AG09319 (cell line): ENCODE data around the gene TUSC1.
"Not testable (repeated sequence)": the region's sequence is repeated elsewhere in the genome, so short reads cannot be mapped to it uniquely, and the experiment has no call there.

Experiments used
- DNase-seq: peaks from one replicate; pipeline ENCODE4 v3.0.0-alpha.2; 2010; ENCODE audit warnings: low read depth; ENCODE audit errors: extremely low read depth
- TF ChIP-seq, protein P1 (sequence below): IDR thresholded peaks from 2 replicates; pipeline ENCODE4 v1.5.1; 2011; ENCODE audit warnings: low read depth, mild to moderate bottlenecking, inconsistent platforms, low read length, moderate library complexity

The TUSC1 gene

DNA sequence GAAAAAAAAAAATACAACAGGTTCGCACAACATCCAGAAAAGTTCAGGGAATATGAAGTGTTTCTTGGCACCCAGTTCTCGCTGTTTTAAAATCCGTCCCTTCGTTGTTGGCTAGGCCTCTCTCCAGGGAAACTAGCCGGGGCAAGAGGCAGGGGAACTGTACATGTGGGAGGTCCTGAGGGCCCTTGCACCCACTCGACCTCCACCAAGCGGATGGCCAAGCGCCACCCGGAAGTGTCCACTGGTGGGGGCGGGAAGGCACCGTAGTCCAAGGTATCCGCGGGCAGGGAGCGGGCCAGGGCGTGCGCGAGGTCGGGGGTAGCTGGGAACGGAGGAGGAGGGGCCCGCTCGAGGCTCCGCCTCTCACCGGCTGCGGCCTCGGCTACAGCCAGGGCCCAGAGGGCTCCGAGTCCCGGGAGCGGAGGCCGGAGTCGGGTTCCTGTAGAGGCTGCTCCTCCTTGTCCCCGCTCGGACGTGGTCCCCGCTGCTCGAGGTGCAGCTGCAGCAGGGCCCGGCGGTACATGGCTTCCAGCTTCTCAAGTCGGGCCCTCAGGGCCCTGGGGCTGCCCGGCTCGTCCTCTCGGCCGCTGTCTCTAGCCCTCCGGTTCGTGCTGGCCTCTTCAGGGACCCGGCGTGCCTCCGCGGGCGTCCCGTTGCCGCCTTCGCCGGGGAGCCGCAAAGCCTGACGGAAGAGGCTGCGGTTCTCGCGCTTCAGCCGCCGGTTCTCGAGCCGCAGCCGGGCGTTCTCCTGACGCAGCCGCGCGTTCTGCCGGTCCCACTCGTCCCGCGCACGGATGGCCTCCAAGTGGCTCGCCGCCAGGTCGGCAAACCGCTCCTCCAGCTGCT, 720 bp downstream of the TUSC1 start:
- TF ChIP-seq, protein P1, sequence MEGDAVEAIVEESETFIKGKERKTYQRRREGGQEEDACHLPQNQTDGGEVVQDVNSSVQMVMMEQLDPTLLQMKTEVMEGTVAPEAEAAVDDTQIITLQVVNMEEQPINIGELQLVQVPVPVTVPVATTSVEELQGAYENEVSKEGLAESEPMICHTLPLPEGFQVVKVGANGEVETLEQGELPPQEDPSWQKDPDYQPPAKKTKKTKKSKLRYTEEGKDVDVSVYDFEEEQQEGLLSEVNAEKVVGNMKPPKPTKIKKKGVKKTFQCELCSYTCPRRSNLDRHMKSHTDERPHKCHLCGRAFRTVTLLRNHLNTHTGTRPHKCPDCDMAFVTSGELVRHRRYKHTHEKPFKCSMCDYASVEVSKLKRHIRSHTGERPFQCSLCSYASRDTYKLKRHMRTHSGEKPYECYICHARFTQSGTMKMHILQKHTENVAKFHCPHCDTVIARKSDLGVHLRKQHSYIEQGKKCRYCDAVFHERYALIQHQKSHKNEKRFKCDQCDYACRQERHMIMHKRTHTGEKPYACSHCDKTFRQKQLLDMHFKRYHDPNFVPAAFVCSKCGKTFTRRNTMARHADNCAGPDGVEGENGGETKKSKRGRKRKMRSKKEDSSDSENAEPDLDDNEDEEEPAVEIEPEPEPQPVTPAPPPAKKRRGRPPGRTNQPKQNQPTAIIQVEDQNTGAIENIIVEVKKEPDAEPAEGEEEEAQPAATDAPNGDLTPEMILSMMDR, result no peak
- no peak for DNase-seq

DNA sequence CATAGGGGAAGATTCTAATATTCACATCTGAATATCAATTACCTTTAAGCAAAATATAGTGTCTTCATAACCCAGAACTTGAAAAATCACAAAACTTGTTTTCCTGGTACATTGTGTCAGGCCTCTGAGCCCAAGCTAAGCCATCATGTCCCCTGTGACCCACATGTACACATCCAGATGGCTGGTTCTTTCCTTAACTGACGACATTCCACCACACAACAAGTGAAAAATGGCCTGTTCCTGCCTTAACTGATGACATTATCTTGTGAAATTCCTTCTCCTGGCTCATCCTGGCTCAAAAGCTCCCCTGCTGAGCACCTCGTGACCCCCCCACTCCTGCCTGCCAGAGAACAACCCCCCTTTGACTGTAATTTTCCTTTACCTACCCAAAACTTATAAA, 2.4 kb downstream of the TUSC1 start:
- DNase-seq, result not testable (repeated sequence)

DNA sequence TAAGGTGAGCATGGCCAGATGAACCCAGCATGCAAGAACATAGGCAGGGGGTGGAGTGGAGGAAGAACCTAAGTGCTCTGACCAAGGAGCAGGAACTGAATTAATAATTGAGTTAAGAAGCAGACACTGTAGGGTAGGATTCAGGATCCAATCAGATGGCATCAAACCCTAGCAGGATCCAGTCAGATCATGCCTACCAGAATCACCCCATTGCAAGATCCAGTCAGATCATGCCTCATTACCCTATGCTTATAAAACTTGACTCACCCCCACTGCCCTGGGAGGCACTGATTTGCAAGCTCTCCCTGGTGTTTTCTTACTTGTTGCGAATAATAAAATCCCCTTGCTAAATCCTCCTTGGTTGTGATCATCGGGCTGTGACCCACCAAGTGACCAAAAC, 19.7 kb downstream of the TUSC1 start:
- no peak for DNase-seq

GRCh38 chr9:25654417-25654816, 23.8 kb downstream of the TUSC1 start:
- DNase-seq, result no peak
- TF ChIP-seq, protein P1, result no peak

More for the DNA sequence above, 19.7 kb downstream of the TUSC1 start:
- TF ChIP-seq, protein P1, result no peak

DNA sequence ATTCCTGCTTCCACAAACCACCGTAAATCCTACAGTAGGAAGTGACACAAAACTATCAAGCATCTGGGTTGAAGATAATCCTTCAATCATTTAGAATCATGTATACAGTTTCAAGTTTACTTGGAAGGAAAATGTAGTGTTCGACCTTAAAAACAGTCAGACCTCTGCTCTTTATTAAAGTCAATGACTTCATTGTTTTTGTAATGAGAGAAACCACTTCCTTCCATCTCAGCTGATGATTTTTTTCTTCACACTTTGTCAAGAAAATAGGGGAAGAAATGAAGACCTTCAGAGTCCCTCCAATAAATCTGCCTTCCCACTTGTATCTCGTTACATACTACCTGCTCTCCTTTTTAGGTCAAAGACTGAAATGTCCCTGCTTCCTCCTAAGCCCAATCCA, 30.1 kb downstream of the TUSC1 start:
- DNase-seq, result no peak
- TF ChIP-seq, protein P1, result no peak

- no peak for DNase-seq
These were observed 42.2 kb downstream of the TUSC1 start for GRCh38 chr9:25636026-25636425.

DNA sequence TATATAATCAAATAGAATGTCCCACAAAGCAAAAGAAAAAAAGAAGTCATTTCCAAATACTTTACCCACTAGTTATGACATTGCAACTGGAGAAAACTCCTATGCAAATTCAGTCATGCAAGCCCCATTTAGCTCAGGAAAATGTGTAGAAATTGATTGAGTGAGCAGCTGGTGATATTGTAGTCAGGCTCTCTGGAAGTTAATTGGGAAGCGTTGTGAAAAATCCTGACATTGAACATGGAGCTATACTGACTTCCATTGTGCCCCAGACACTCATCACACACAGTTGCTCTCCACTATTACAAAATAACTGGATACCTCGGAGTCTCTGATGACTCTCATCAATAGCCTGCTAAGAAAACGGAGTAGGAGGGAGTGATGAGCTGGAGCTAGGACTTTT, 49.0 kb downstream of the TUSC1 start:
- TF ChIP-seq, protein P1, result no peak
- no peak for DNase-seq

More at GRCh38 chr9:25636026-25636425, 42.2 kb downstream of the TUSC1 start:
- TF ChIP-seq, protein P1, result no peak
